ENCODE results near the gene PDE1C. TPM values are rescaled to one million over a fixed set of nuclear protein-coding genes. Genes with fewer than 3 reads are reported as not detected.

Gene PDE1C
- total and polyA plus RNA-seq, 2 of the 4 experiments (the other 2 are of a cell fraction) = 14.2 to 61.5 TPM

GRCh38 chr7:31892099-31892829 is 177.9 kb downstream of the PDE1C start:
- H3K36me3 ChIP-seq (ENCODE audit: control insufficient read depth, insufficient read depth, low read length) = no peaks in the 10 kb centered on the region
- DNase-seq = no peak
- POLR2A ChIA-PET (ENCODE audit: unreplicated experiment) = no interaction called here
- dilution Hi-C loops (cut with HindIII; ENCODE audit: low sequenced_read_pairs, unreplicated experiment) = no loop called here
- no peak overlapping the region for H4K8ac ChIP-seq (ENCODE audit: low read depth in 2 of 2, low read length in 2 of 2)
- H2AFZ ChIP-seq (replicated peaks; ENCODE audit: low read length, poor library complexity) = no peak overlapping the region
- H2BK20ac ChIP-seq (ENCODE audit: low read depth, low read length) = no peak overlapping the region
- H3K4ac ChIP-seq (ENCODE audit: low read depth, low read length) = no peak overlapping the region
- H2BK15ac ChIP-seq (ENCODE audit: low read depth, low read length) = no peak overlapping the region
- H4K20me1 ChIP-seq (ENCODE audit: insufficient read depth, low read length) = no peaks in the 10 kb centered on the region
- peaks cover 10 to 21% of the 10 kb centered on the region in 2 experiments; a peak in 2 of 4 replicates for H3K79me1 ChIP-seq (ENCODE audit: low read depth in 1 of 2, low read length in 2 of 2)
- H2AK9ac ChIP-seq (replicated peaks; ENCODE audit: low read depth, low read length, poor library complexity) = no peak overlapping the region
- H3K27me3 ChIP-seq (ENCODE audit: control insufficient read depth, insufficient read depth, low read length) = no peaks in the 10 kb centered on the region
- H3K18ac ChIP-seq (ENCODE audit: low read depth, low read length) = peak overlapping the region; percentile 13; the same call in 1 of the 2 replicates
- no TSS peak for BruUV-seq (replicated peaks)
- no peak overlapping the region for H3K27ac ChIP-seq (ENCODE audit: insufficient read depth, low read length)
- no peak overlapping the region for H2BK120ac ChIP-seq (ENCODE audit: low read depth, low read length)
- TF ChIP-seq MAZ (IDR thresholded peaks at IDR 0.05; ENCODE audit: borderline replicate concordance, low read depth, low read length) = no peak
- TF ChIP-seq MAFK (IDR thresholded peaks at IDR 0.05; ENCODE audit: low read depth, low read length) = no peak
- no peak for TF ChIP-seq BHLHE40 (IDR thresholded peaks at IDR 0.05; ENCODE audit: low read depth, low read length)
- TF ChIP-seq RAD21 (IDR thresholded peaks at IDR 0.05; ENCODE audit: low read length) = no peak
- TF ChIP-seq, protein P1, sequence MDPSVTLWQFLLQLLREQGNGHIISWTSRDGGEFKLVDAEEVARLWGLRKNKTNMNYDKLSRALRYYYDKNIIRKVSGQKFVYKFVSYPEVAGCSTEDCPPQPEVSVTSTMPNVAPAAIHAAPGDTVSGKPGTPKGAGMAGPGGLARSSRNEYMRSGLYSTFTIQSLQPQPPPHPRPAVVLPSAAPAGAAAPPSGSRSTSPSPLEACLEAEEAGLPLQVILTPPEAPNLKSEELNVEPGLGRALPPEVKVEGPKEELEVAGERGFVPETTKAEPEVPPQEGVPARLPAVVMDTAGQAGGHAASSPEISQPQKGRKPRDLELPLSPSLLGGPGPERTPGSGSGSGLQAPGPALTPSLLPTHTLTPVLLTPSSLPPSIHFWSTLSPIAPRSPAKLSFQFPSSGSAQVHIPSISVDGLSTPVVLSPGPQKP (IDR thresholded peaks at IDR 0.05; ENCODE audit: borderline replicate concordance, low read depth, low read length) = no peak
- no peak for TF ChIP-seq RCOR1 (IDR thresholded peaks at IDR 0.05; ENCODE audit: insufficient replicate concordance, low read length)
- TF ChIP-seq CHD1 (IDR thresholded peaks at IDR 0.05; ENCODE audit: low read depth, low read length) = no peak
- no peak for TF ChIP-seq CEBPB (IDR thresholded peaks at IDR 0.05; ENCODE audit: low read depth, low read length)
- no peak for TF ChIP-seq NFE2L2 (IDR thresholded peaks at IDR 0.05; ENCODE audit: low read depth, low read length)
- no peak overlapping the region for H3K9ac ChIP-seq (ENCODE audit: low read depth, low read length)
- no peak overlapping the region for H4K91ac ChIP-seq (ENCODE audit: insufficient read depth, low read depth, low read length)
- H3K23ac ChIP-seq (ENCODE audit: low read depth, low read length) = no peak overlapping the region
- no peak overlapping the region for H2AK5ac ChIP-seq (ENCODE audit: low read depth, low read length)
- H3K14ac ChIP-seq (replicated peaks; ENCODE audit: low read depth, low read length) = no peak overlapping the region
- H3K9me1 ChIP-seq (ENCODE audit: insufficient read depth, low read length) = peaks cover 3% of the 10 kb centered on the region; the same call in 1 of the 2 replicates
- ATAC-seq (ENCODE audit: low read depth) = no peak
- H2BK5ac ChIP-seq (ENCODE audit: low read depth, low read length, poor library complexity, severe bottlenecking) = no peak overlapping the region
- no peak overlapping the region for H3K56ac ChIP-seq (ENCODE audit: extremely low read depth, insufficient read depth, low read length)
- peaks cover 15% of the 10 kb centered on the region; the same call in 1 of the 2 replicates for H3K4me1 ChIP-seq (ENCODE audit: control insufficient read depth, insufficient read depth, low read length)
- intact Hi-C loops (cut with micrococcal nuclease) = no loop called here
- CTCF ChIA-PET = no interaction called here
- H4K5ac ChIP-seq (ENCODE audit: low read depth, low read length) = peak overlapping the region; percentile 76; the same call in 1 of the 2 replicates
- no peak overlapping the region for H3K4me3 ChIP-seq (ENCODE audit: insufficient read depth, low read depth, low read length)
- no peaks in the 10 kb centered on the region for H3K9me3 ChIP-seq (ENCODE audit: control insufficient read depth, insufficient read depth, low read length)
- 80% methylated on average over 1 of the region's 3 CpGs; no CpG with 5 or more reads in 1 of the 2 experiments for WGBS, 2 experiments (ENCODE audit: extremely low coverage in 2 of 2, insufficient read length in 1 of 2)
- no peak overlapping the region for H3K4me2 ChIP-seq (ENCODE audit: low read depth, low read length)
- in situ Hi-C loops (cut with MboI; ENCODE audit: low sequenced_read_pairs) = no loop called here

Measured in IMR-90 (cell line).